Subcutaneous adipose tissue (tissue), 4 donors: ENCODE results near the gene BMP2. TPM values are rescaled to one million over a fixed set of nuclear protein-coding genes. Genes with fewer than 3 reads are reported as not detected.

Experiments used
- total RNA-seq, 4 donors: library from RNA; depleted of rRNA; stranded (reverse); fragments of >200 nt; gene quantifications; one replicate each; pipeline ENCODE4 v1.1.0, GENCODE V29; 2016
- TF ChIP-seq, protein P1 (sequence below): fragments of 450-650 bp; IDR thresholded peaks from one replicate; pipeline ENCODE4 v1.5.1; 2016; ENCODE audit warnings: low read depth, mild to moderate bottlenecking, control low read depth, antibody characterized with exemption, moderate library complexity

BMP2 gene
- total RNA-seq, 4 donors from 2014 or later = 4.4 to 17.7 (median 16.9) TPM

DNA sequence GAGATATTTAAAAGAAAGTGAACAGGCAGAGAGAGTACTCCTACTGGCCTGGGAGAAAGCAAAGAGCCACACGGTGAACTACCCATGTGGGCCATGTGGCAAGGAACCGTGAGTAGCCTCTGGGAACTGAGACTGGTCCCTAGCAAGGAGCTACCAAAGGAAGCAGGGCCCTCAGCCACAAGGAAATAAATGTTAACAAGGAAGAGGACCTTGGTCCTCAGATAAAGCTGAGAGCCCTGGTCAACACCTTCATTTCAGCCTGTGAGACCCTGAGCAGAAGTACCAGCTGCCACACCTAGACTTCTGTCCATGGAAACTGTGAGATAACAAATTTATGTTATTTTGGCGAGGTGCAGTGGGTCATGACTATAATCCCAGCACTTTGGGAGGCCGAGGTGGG is 25.3 kb downstream of the BMP2 start:
- TF ChIP-seq, protein P1, sequence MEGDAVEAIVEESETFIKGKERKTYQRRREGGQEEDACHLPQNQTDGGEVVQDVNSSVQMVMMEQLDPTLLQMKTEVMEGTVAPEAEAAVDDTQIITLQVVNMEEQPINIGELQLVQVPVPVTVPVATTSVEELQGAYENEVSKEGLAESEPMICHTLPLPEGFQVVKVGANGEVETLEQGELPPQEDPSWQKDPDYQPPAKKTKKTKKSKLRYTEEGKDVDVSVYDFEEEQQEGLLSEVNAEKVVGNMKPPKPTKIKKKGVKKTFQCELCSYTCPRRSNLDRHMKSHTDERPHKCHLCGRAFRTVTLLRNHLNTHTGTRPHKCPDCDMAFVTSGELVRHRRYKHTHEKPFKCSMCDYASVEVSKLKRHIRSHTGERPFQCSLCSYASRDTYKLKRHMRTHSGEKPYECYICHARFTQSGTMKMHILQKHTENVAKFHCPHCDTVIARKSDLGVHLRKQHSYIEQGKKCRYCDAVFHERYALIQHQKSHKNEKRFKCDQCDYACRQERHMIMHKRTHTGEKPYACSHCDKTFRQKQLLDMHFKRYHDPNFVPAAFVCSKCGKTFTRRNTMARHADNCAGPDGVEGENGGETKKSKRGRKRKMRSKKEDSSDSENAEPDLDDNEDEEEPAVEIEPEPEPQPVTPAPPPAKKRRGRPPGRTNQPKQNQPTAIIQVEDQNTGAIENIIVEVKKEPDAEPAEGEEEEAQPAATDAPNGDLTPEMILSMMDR = no peak

DNA sequence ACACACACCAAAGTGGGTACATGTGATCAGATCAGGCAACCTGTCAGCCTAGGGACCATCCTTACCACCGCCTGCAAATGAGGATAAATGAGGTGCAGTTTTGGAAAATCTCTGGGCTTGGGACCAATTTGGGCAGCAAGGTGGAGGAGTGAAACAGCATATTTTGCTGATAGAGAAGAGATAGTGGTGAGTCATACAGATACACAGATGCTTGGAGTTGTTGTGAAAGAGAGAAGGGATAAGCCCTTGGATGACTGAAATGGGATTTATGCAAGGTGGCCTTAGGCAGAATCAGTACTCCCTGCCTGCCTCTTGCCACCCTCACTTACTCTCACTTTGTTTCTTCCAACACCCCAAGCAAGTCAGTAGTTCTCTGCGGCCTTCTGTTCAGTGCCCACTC is 34.7 kb downstream of the BMP2 start:
- TF ChIP-seq, protein P1 = no peak

GRCh38 chr20:6806275-6806674 is 38.8 kb downstream of the BMP2 start:
- TF ChIP-seq, protein P1 = no peak

GRCh38 chr20:6811262-6812035 is 44.0 kb downstream of the BMP2 start:
- TF ChIP-seq, protein P1 = no peak

DNA sequence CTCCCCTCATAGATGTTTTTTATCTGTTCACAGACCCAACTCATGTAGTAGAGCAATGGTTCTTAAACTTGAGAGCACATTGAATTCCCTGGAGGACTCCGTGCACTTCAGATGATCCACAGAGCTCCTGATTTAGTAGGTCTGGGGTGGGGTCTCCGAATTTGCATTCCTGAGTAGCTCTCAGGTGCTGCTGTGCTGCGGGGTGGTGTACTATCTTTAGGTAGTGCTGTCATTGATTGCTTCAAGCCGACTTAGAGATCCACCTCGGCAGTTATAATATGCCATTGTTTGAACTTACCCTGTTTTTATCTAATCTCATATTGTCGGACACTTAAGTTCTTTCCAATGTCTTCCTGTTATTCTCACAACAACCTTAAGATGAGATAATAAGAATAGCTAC is 45.0 kb downstream of the BMP2 start:
- TF ChIP-seq, protein P1 = no peak

DNA sequence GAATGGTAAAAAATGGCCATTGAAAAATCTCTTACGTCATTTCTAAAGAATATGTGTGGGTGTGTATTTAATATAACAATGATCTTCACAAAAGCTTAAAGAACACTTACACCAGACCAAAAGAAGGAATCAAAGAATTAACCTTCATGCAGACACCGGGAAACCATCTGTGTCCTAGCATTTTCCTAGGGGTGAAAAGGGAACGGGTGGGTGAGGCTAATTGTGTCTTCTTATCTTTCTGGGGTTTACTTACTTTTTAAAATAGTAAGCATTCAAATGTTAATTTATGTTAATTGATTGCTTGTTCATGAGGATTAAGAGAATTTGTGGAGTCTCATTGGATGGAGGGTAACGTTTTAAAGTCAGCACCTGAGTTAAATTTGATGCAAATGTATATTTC is 47.5 kb downstream of the BMP2 start:
- TF ChIP-seq, protein P1 = no peak

DNA sequence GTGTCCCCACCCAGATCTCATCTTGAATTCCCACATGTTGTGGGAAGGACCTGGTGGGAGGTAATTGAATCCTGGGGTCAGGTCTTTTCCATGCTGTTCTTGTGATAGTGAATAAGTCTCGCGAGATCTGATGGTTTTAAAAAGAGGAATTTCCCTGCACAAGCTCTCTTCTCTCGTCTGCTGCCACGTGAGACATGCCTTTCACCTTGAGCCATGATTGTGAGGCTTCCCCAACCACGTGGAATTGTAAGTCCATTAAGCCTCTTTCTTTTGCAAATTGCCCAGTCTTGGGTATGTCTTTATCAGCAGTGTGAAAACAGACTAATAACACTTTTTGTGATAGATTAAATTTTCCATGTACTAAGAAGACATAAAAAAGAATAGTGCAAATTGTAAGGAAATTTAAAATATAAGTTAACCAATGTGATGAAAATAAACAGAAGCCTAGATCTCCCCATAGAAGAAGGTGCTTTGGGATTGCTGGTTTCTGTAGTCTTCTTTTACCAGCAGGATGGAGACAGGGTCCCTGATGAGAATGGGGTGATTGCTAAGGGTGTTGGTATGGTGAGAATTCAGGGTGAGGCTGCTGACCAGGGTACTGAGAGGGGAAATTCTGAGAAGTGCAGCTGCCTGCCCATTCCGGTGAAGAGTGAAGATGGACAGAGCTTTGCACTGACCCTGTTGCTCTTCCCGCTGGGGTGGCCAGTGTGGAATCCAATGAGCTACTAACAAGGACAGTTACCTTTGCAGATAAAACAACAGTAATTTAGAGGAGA is 50.7 kb downstream of the BMP2 start:
- TF ChIP-seq, protein P1 = no peak
